ENCODE data around the gene FCHSD2.

GRCh38 chr11:72939031-72939430, 203.1 kb downstream of the FCHSD2 start:
- TF ChIP-seq POLR2A (IDR thresholded peaks at IDR 0.05) (no peak), CTCF (IDR thresholded peaks at IDR 0.05) (no peak)

Data from lower leg skin (tissue), 3 donors.